Body of pancreas (tissue), 4 donors: Measurements from ENCODE around the gene SMIM35. TPM values are rescaled to one million over a fixed set of nuclear protein-coding genes. Genes with fewer than 3 reads are reported as not detected.
A peak's percentile ranks its signal among the peaks of the same experiment; 100 is the strongest.

Experiments
- ATAC-seq: fragments of 150-250 bp; one replicate; pipeline ENCODE4 v1.9.1; 2016
- DNase-seq, 4 donors: peaks; one replicate each; pipeline ENCODE4 v3.0.0-alpha.2; 2019
- H3K27ac ChIP-seq, 4 donors: fragments of 200-600 bp; sonication (generic); 1 replicate in 3 of 4; 2 replicates in 1 of 4; pipeline versions ENCODE4 v1.5.1 to v1.6.1; 2016 to 2019; ENCODE audit warnings: mild to moderate bottlenecking in 1 of 4, mixed read lengths in 1 of 4, moderate library complexity in 1 of 4
- H3K27me3 ChIP-seq, 2 donors: fragments of 200-600 bp; sonication (generic); one replicate each; pipeline ENCODE4 v1.6.0; 2016; ENCODE audit warnings: mild to moderate bottlenecking in 1 of 2
- H3K36me3 ChIP-seq, 2 donors: fragments of 200-600 bp; sonication (generic); replicated peaks in 1 of 2; 2 replicates each; pipeline ENCODE4 v1.5.1; 2016; ENCODE audit warnings: low read depth in 2 of 2; ENCODE audit not compliant: insufficient read depth in 1 of 2
- H3K4me1 ChIP-seq: fragments of 200-600 bp; sonication (generic); one replicate; pipeline ENCODE4 v1.6.0; 2016
- H3K4me3 ChIP-seq, 2 donors: fragments of 200-600 bp; sonication (generic); 1 replicate in 1 of 2; 2 replicates in 1 of 2; pipeline ENCODE4 v1.5.1; 2016 to 2019
- H3K9me3 ChIP-seq, 3 donors: fragments of 200-600 bp; sonication (generic); 1 replicate in 2 of 3; 2 replicates in 1 of 3; pipeline ENCODE4 v1.5.1; 2016
- POLR2A ChIP-seq, 3 donors: fragments of 450-650 bp; IDR thresholded peaks; one replicate each; pipeline ENCODE4 v1.6.1; 2016; ENCODE audit warnings: antibody characterized with exemption in 3 of 3, mild to moderate bottlenecking in 2 of 3
- WGBS, 2 donors: methylation state at CpG; one replicate each; pipeline ENCODE4 v1.1.5; 2017; 5-methylcytosine and 5-hydroxymethylcytosine counted together
- intact Hi-C: fragments of 100-400 bp; cut with DNase I; formaldehyde crosslinking; loops from one replicate; pipeline ENCODE4 v1.15.1; 2023
- total RNA-seq, 2 donors: library from RNA; depleted of rRNA; stranded (reverse); fragments of >200 nt; gene quantifications; one replicate each; pipeline ENCODE4 v1.1.0, GENCODE V29; 2016
- TF ChIP-seq, protein P1 (sequence below), 7 experiments: fragments of 450-650 bp in 4 of 7; fragments of 200-600 bp in 3 of 7; sonication (generic) in 3 of 7; IDR thresholded peaks; one replicate each; pipeline ENCODE4 v1.5.1; 2016 to 2019; ENCODE audit warnings: antibody characterized with exemption in 7 of 7

Gene SMIM35
- total RNA-seq, 2 donors from 2014 or later, result not detected

DNA sequence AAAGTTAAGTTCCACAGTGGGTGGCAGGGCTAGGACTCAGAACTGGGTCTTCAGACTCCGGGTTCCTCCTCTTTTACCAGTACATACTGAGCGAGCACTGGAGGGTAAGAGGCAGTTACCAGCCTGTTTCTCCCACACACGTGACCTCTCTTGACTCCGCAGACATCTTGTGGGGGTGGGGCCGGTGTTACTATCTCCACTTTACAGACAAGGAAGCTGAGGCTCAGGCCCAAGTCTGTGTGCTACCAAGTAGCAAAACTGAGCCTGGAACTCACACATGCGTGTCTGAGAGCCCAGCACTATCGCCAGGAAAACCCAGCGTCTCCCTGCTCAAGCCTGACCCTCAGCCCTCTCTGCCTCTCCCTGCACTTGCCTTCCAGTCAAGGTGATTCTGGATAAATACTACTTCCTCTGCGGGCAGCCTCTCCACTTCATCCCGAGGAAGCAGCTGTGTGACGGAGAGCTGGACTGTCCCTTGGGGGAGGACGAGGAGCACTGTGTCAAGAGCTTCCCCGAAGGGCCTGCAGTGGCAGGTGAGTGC lies 16.0 kb upstream of the SMIM35 start:
- no peak for ATAC-seq
- no peak for DNase-seq

DNA sequence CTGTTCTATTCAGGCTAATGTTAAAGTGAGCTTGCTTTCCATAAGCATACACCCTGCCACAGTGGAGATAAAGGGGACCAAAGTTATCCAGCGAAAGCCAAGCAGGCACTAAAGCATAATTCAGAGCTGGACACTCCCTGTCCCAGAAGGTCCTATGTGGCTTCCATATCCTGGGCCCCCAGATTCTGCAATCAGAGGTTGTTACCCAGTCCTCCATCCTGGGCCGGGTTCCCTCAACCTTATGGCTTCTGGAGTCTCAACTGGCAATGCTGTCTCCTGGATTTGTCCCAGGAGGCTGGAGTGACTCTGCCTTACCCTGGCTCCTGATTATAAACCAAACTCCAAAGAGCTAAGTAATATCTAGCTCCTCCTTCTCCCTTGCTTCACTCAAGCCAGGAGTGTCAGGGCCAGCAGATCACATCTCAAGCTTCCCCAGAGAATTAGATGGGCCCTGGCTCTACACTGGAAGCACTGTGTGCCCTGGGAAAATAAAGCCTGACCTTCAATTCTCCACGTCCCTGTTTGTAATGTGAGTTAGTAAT lies 14.0 kb upstream of the SMIM35 start:
- no peaks in the 10 kb centered on the region for H3K36me3 ChIP-seq
- 51 to 53% methylated on average over 3 of the region's 3 CpGs for WGBS, 2 donors
- no peaks in the 10 kb centered on the region for H3K27me3 ChIP-seq
- intact Hi-C loops, result no loop called here
- H3K9me3 ChIP-seq, result no peaks in the 10 kb centered on the region
- peak; percentile 30 for ATAC-seq
- no peak overlapping the region for H3K27ac ChIP-seq
- no peak overlapping the region for H3K4me3 ChIP-seq
- TF ChIP-seq POLR2A (IDR thresholded peaks at IDR 0.05), result no peak
- TF ChIP-seq, protein P1, sequence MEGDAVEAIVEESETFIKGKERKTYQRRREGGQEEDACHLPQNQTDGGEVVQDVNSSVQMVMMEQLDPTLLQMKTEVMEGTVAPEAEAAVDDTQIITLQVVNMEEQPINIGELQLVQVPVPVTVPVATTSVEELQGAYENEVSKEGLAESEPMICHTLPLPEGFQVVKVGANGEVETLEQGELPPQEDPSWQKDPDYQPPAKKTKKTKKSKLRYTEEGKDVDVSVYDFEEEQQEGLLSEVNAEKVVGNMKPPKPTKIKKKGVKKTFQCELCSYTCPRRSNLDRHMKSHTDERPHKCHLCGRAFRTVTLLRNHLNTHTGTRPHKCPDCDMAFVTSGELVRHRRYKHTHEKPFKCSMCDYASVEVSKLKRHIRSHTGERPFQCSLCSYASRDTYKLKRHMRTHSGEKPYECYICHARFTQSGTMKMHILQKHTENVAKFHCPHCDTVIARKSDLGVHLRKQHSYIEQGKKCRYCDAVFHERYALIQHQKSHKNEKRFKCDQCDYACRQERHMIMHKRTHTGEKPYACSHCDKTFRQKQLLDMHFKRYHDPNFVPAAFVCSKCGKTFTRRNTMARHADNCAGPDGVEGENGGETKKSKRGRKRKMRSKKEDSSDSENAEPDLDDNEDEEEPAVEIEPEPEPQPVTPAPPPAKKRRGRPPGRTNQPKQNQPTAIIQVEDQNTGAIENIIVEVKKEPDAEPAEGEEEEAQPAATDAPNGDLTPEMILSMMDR (IDR thresholded peaks at IDR 0.05), result no peak
- no peak for DNase-seq
- H3K4me1 ChIP-seq, result no peaks in the 10 kb centered on the region

More for the DNA sequence above, 16.0 kb upstream of the SMIM35 start:
- no peak for TF ChIP-seq POLR2A (IDR thresholded peaks at IDR 0.05)
- TF ChIP-seq, protein P1 (IDR thresholded peaks at IDR 0.05), result no peak
- no peaks in the 10 kb centered on the region for H3K27me3 ChIP-seq
- no peaks in the 10 kb centered on the region for H3K4me1 ChIP-seq
- 73 to 82% methylated on average over 13 of the region's 13 CpGs for WGBS, 2 donors
- H3K4me3 ChIP-seq, result no peak overlapping the region
- H3K9me3 ChIP-seq, result no peaks in the 10 kb centered on the region
- H3K36me3 ChIP-seq, result no peaks in the 10 kb centered on the region
- H3K27ac ChIP-seq, result no peak overlapping the region
- intact Hi-C loops, result no loop called here

GRCh38 chr11:118099838-118100556 lies 13.2 kb upstream of the SMIM35 start:
- DNase-seq, result no peak
- H3K4me3 ChIP-seq, result no peak overlapping the region
- H3K27me3 ChIP-seq, result no peaks in the 10 kb centered on the region
- H3K4me1 ChIP-seq, result no peaks in the 10 kb centered on the region
- ATAC-seq, result peak; percentile 39
- WGBS, 2 donors, result 72 to 80% methylated on average over 9 to 10 of the region's 10 CpGs
- H3K9me3 ChIP-seq, result no peaks in the 10 kb centered on the region
- intact Hi-C loops, result no loop called here
- H3K27ac ChIP-seq, result no peak overlapping the region
- H3K36me3 ChIP-seq, result no peaks in the 10 kb centered on the region
- TF ChIP-seq, protein P1 (IDR thresholded peaks at IDR 0.05), result no peak
- no peak for TF ChIP-seq POLR2A (IDR thresholded peaks at IDR 0.05)

- ATAC-seq (no peak), DNase-seq (no peak)
- H3K4me3 ChIP-seq, result no peak overlapping the region
- H3K4me1 ChIP-seq, result no peaks in the 10 kb centered on the region
- TF ChIP-seq, protein P1 (IDR thresholded peaks at IDR 0.05), result no peak
- TF ChIP-seq POLR2A (IDR thresholded peaks at IDR 0.05), result no peak
- no peaks in the 10 kb centered on the region for H3K36me3 ChIP-seq
- no peaks in the 10 kb centered on the region for H3K9me3 ChIP-seq
- 63 to 73% methylated on average over 10 to 11 of the region's 11 CpGs for WGBS, 2 donors
- H3K27me3 ChIP-seq, result no peaks in the 10 kb centered on the region
- intact Hi-C loops, result no loop called here
- no peak overlapping the region for H3K27ac ChIP-seq
Measured at GRCh38 chr11:118098996-118099837, 12.5 kb upstream of the SMIM35 start.
